ENCODE measurements around the gene LRMDA.

- no peak for TF ChIP-seq CTCF (conservative IDR thresholded peaks at IDR 0.05; ENCODE audit: low read depth, low read length)
- TF ChIP-seq EZH2 (IDR thresholded peaks at IDR 0.05; ENCODE audit: borderline replicate concordance, low read depth, low read length, poor library complexity, severe bottlenecking), result no peak
Measured at GRCh38 chr10:76029782-76030181, 598.4 kb downstream of the LRMDA start.
